NB4 (cell line): ENCODE measurements around the gene CDC42EP2.

ENCODE experiments used
- MYC ChIP-seq: IDR thresholded peaks from 2 replicates; pipeline ENCODE4 v1.6.1; 2011; ENCODE audit warnings: low read depth, low read length
- POLR2A ChIP-seq: IDR thresholded peaks from 2 replicates; pipeline ENCODE4 v1.6.1; 2011; ENCODE audit warnings: mild to moderate bottlenecking; ENCODE audit not compliant: insufficient read length; ENCODE audit errors: extremely low read depth
- TF ChIP-seq, protein P1 (sequence below): IDR thresholded peaks from one replicate; pipeline ENCODE4 v1.5.1; 2012; ENCODE audit warnings: low read depth, low read length
- TF ChIP-seq, protein P2 (sequence below): IDR thresholded peaks from 2 replicates; pipeline ENCODE4 v1.6.1; 2011; ENCODE audit warnings: low read depth, low read length

DNA sequence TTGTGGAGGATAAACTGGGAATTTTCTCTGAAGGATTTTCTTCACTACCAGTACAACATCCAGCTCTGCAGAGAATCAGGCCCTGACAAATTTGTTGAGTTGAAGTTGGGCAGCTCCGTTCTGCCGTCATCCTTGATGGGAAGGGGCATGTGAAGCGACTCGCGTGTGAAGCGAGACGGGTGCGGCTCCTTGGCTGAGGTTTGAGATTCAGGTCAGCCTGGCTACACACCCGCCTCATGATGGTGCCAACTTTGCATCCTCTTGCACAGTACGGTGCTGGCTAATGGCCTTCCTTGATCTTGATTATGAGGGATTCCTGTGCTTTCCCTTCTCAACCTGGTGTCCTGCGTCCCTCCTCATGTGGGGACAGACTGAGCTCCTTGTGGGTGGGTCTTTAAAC, 19.7 kb upstream of the CDC42EP2 start:
- TF ChIP-seq POLR2A = no peak
- TF ChIP-seq, protein P1, sequence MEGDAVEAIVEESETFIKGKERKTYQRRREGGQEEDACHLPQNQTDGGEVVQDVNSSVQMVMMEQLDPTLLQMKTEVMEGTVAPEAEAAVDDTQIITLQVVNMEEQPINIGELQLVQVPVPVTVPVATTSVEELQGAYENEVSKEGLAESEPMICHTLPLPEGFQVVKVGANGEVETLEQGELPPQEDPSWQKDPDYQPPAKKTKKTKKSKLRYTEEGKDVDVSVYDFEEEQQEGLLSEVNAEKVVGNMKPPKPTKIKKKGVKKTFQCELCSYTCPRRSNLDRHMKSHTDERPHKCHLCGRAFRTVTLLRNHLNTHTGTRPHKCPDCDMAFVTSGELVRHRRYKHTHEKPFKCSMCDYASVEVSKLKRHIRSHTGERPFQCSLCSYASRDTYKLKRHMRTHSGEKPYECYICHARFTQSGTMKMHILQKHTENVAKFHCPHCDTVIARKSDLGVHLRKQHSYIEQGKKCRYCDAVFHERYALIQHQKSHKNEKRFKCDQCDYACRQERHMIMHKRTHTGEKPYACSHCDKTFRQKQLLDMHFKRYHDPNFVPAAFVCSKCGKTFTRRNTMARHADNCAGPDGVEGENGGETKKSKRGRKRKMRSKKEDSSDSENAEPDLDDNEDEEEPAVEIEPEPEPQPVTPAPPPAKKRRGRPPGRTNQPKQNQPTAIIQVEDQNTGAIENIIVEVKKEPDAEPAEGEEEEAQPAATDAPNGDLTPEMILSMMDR = no peak
- TF ChIP-seq MYC = no peak
- TF ChIP-seq, protein P2, sequence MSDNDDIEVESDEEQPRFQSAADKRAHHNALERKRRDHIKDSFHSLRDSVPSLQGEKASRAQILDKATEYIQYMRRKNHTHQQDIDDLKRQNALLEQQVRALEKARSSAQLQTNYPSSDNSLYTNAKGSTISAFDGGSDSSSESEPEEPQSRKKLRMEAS = no peak
